Measurements from ENCODE around the gene PDLIM7. TPM values are rescaled to one million over a fixed set of nuclear protein-coding genes. Genes with fewer than 3 reads are reported as not detected.
A peak's percentile ranks its signal among the peaks of the same experiment; 100 is the strongest.

PDLIM7 gene
- total RNA-seq, 1 donor from 2014 or later: 358 TPM

DNA sequence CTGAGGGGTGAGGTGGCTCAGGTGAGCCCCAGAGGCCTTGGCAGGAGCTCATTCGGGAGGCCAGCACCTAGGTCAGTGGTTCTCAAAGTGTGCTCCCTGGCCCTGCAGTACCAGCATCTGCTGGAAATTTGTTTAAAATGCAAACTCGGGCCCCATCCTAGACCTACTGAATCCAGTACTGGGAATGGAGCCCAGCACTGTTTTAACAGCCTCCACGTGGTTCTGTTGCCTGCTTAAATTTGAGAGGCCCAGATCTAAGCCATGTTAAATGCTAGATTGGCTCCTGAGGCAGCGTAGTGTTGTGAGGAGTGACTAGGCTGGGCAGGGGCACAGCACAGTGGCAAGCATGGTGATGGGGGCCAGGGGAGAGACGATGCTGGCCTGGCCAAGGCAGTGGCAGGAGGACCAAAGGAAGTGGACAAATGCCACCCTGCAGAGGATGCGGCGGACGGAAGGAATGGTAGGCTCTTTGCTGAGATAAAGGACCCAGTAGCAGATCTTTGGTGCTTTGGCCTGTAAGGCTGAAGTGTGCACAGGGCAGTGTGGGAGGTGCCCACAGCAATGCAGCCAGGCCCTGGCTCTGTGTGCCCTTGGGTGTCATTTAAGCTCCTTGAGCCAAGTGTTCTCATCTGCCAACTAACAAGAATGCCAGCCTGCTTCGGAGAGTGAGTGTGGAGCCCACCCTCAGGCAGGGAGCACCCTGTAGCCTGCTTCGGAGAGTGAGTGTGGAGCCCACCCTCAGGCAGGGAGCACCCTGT lies 46.6 kb downstream of the PDLIM7 start:
- Mint-ChIP-seq H3K36me3 (ENCODE audit: unreplicated experiment) (no peaks in the 10 kb centered on the region), H3K4me3 (ENCODE audit: unreplicated experiment) (no peak overlapping the region), H3K27ac (ENCODE audit: unreplicated experiment) (no peak overlapping the region), H3K27me3 (ENCODE audit: unreplicated experiment) (no peaks in the 10 kb centered on the region), H3K4me1 (ENCODE audit: unreplicated experiment) (peaks cover 20% of the 10 kb centered on the region), H3K9me3 (ENCODE audit: unreplicated experiment) (no peaks in the 10 kb centered on the region)
- no peak for TF ChIP-seq CTCF (IDR thresholded peaks at IDR 0.05)
- DNase-seq (ENCODE audit: extremely low spot score, unreplicated experiment): no peak

GRCh38 chr5:177449140-177450061 lies 48.0 kb downstream of the PDLIM7 start:
- Mint-ChIP-seq H3K36me3 (ENCODE audit: unreplicated experiment) (no peaks in the 10 kb centered on the region), H3K4me3 (ENCODE audit: unreplicated experiment) (no peak overlapping the region), H3K27ac (ENCODE audit: unreplicated experiment) (no peak overlapping the region), H3K4me1 (ENCODE audit: unreplicated experiment) (peaks cover 24% of the 10 kb centered on the region), H3K27me3 (ENCODE audit: unreplicated experiment) (no peaks in the 10 kb centered on the region), H3K9me3 (ENCODE audit: unreplicated experiment) (no peaks in the 10 kb centered on the region)
- no peak for DNase-seq (ENCODE audit: extremely low spot score, unreplicated experiment)
- no peak for TF ChIP-seq CTCF (IDR thresholded peaks at IDR 0.05)

GRCh38 chr5:177448244-177448950 lies 49.0 kb downstream of the PDLIM7 start:
- Mint-ChIP-seq H3K36me3 (ENCODE audit: unreplicated experiment) (no peaks in the 10 kb centered on the region), H3K27ac (ENCODE audit: unreplicated experiment) (peak overlapping the region; percentile 76), H3K9me3 (ENCODE audit: unreplicated experiment) (no peaks in the 10 kb centered on the region), H3K4me1 (ENCODE audit: unreplicated experiment) (peaks cover 20% of the 10 kb centered on the region), H3K27me3 (ENCODE audit: unreplicated experiment) (no peaks in the 10 kb centered on the region), H3K4me3 (ENCODE audit: unreplicated experiment) (peak overlapping the region; percentile 19)
- TF ChIP-seq CTCF (IDR thresholded peaks at IDR 0.05): no peak
- DNase-seq (ENCODE audit: extremely low spot score, unreplicated experiment): no peak

DNA sequence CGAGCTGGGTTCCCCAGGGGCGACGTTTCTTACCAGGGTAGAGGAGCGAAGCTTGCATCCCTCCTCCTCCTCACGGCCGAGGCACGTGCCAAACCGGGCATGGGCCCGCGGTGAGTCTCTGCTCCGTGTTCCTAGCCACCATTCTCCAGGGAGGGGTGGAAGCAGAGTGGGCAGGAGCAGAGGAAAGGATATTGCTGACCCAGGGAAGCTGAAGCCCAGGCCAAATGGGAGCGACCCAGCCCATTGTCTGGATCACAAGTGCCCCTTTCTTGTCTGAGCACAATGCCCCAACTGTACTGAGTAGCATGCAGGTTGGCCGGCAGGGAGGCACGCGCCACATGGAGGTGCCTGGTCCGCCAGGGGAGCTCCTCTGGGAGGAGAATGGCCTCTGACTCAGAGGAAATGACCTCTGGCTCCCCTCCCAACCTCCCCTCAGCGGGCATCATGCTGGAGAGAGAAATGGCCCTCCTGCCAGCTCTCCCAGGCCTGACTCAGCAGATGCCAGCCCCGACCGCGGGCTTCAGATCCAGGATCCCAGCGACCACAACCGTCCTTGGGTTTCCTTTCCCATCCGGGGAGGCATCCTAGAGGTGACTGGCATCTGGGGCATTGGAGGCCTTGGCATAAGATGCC lies 49.7 kb downstream of the PDLIM7 start:
- no peak for TF ChIP-seq CTCF (IDR thresholded peaks at IDR 0.05)
- Mint-ChIP-seq H3K27ac (ENCODE audit: unreplicated experiment) (peak overlapping the region; percentile 76), H3K36me3 (ENCODE audit: unreplicated experiment) (no peaks in the 10 kb centered on the region), H3K9me3 (ENCODE audit: unreplicated experiment) (no peaks in the 10 kb centered on the region), H3K4me3 (ENCODE audit: unreplicated experiment) (peak overlapping the region; percentile 64), H3K27me3 (ENCODE audit: unreplicated experiment) (no peaks in the 10 kb centered on the region), H3K4me1 (ENCODE audit: unreplicated experiment) (peaks cover 20% of the 10 kb centered on the region)
- DNase-seq (ENCODE audit: extremely low spot score, unreplicated experiment): no peak
